ENCODE data around the gene RUVBL2.

Gene RUVBL2

GRCh38 chr19:48964205-48965039 lies 29.3 kb upstream of the RUVBL2 start:
- DNase-seq: peak; percentile 25 to 47

GRCh38 chr19:48965040-48965805 lies 28.5 kb upstream of the RUVBL2 start, which contains the start of gene FTL:
Gene FTL, plus strand, starts transcription at chr19:48965309. Its CDS starts 199 bp downstream, at chr19:48965508.
- DNase-seq: peak; percentile 98

GRCh38 chr19:48965806-48966540 lies 27.7 kb upstream of the RUVBL2 start:
- peak; percentile 64 to 76 for DNase-seq

GRCh38 chr19:48966541-48967345 lies 26.9 kb upstream of the RUVBL2 start:
- no peak for DNase-seq

- peak; percentile 26 to 54 for DNase-seq
These were observed 26.1 kb upstream of the RUVBL2 start for GRCh38 chr19:48967346-48968178.

GRCh38 chr19:48968179-48968661 lies 25.5 kb upstream of the RUVBL2 start:
- DNase-seq: no peak

GRCh38 chr19:48968813-48969218 lies 24.9 kb upstream of the RUVBL2 start:
- DNase-seq: no peak

GRCh38 chr19:48969276-48970138 lies 24.2 kb upstream of the RUVBL2 start:
- DNase-seq: no peak

GRCh38 chr19:48970139-48970766 lies 23.4 kb upstream of the RUVBL2 start:
- DNase-seq: no peak

GRCh38 chr19:48970923-48971395 lies 22.7 kb upstream of the RUVBL2 start:
- DNase-seq: peak; percentile 40 to 76

GRCh38 chr19:48975947-48976847 lies 17.5 kb upstream of the RUVBL2 start:
- no peak for DNase-seq

GRCh38 chr19:48977061-48977460 lies 16.6 kb upstream of the RUVBL2 start:
- DNase-seq: no peak

- DNase-seq: no peak
These were observed 11.4 kb upstream of the RUVBL2 start for GRCh38 chr19:48982280-48982679.

- no peak for DNase-seq
These were observed 8.0 kb upstream of the RUVBL2 start for GRCh38 chr19:48985711-48986110.

GRCh38 chr19:48986211-48986610 lies 7.5 kb upstream of the RUVBL2 start:
- no peak for DNase-seq

- DNase-seq: no peak
These were observed 6.4 kb upstream of the RUVBL2 start for GRCh38 chr19:48987323-48987722.

GRCh38 chr19:48988286-48988685 lies 5.4 kb upstream of the RUVBL2 start:
- no peak for DNase-seq

GRCh38 chr19:48988860-48989259 lies 4.8 kb upstream of the RUVBL2 start:
- no peak for DNase-seq

Measured in hippocampal formation (tissue), 2 donors.